Peyer's patch (tissue), 4 donors: Measurements from ENCODE around the gene CC2D2A.

Experiments used
- CTCF ChIP-seq, 6 experiments: fragments of 450-650 bp in 4 of 6; fragments of 200-600 bp in 2 of 6; sonication (generic) in 1 of 6; IDR thresholded peaks; one replicate each; pipeline ENCODE4 v1.5.1; 2017 to 2019; ENCODE audit warnings: antibody characterized with exemption in 6 of 6, mild to moderate bottlenecking in 3 of 6, moderate library complexity in 1 of 6
- POLR2A ChIP-seq, 2 donors: fragments of 450-650 bp; IDR thresholded peaks; one replicate each; pipeline ENCODE4 v1.5.1; 2017; ENCODE audit warnings: antibody characterized with exemption in 2 of 2, mild to moderate bottlenecking in 2 of 2, moderate library complexity in 2 of 2

- no peak for TF ChIP-seq CTCF (IDR thresholded peaks at IDR 0.05)
- TF ChIP-seq POLR2A (IDR thresholded peaks at IDR 0.05): no peak
Measured at GRCh38 chr4:15526924-15527592, 57.4 kb downstream of the CC2D2A start.
